Esophagus muscularis mucosa (tissue), 4 donors: ENCODE data around the gene VSTM2B. TPM values are rescaled to one million over a fixed set of nuclear protein-coding genes. Genes with fewer than 3 reads are reported as not detected.
A peak's percentile ranks its signal among the peaks of the same experiment; 100 is the strongest.

Experiments used
- DNase-seq: peaks from one replicate; pipeline ENCODE4 v3.0.0-alpha.2; 2017; ENCODE audit errors: extremely low spot score
- H3K27ac ChIP-seq, 4 donors: fragments of 200-600 bp; sonication (generic); replicated peaks in 1 of 4; 1 replicate in 3 of 4; 2 replicates in 1 of 4; pipeline ENCODE4 v1.5.1; 2016 to 2019; ENCODE audit warnings: mild to moderate bottlenecking in 1 of 4
- H3K27me3 ChIP-seq, 4 donors: fragments of 200-600 bp; sonication (generic); one replicate each; pipeline versions ENCODE4 v1.5.1 to v1.6.0; 2016 to 2019
- H3K36me3 ChIP-seq, 4 donors: fragments of 200-600 bp; sonication (generic); one replicate each; pipeline ENCODE4 v1.5.1; 2016 to 2019
- H3K4me1 ChIP-seq, 4 donors: fragments of 200-600 bp; sonication (generic); one replicate each; pipeline ENCODE4 v1.5.1; 2016 to 2019
- H3K4me3 ChIP-seq, 4 donors: fragments of 200-600 bp; sonication (generic); 1 replicate in 2 of 4; 2 replicates in 2 of 4; pipeline ENCODE4 v1.5.1; 2016 to 2019; ENCODE audit warnings: mild to moderate bottlenecking in 4 of 4, moderate library complexity in 1 of 4
- H3K9me3 ChIP-seq, 4 donors: fragments of 200-600 bp; sonication (generic); 1 replicate in 3 of 4; 2 replicates in 1 of 4; pipeline ENCODE4 v1.5.1; 2016 to 2019
- EP300 ChIP-seq: sonication (generic); formaldehyde crosslinking; IDR thresholded peaks from one replicate; pipeline ENCODE4 v1.6.1; 2017; ENCODE audit warnings: antibody characterized with exemption
- POLR2A ChIP-seq: fragments of 450-650 bp; IDR thresholded peaks from one replicate; pipeline ENCODE4 v1.6.1; 2017; ENCODE audit warnings: antibody characterized with exemption, moderate library complexity, mild to moderate bottlenecking, low read depth
- POLR2AphosphoS5 ChIP-seq, 2 donors: sonication (generic); formaldehyde crosslinking; IDR thresholded peaks; one replicate each; pipeline ENCODE4 v1.6.1; 2017; ENCODE audit warnings: antibody characterized with exemption in 2 of 2
- whole genome bisulfite sequencing: methylation state at CpG from one replicate; pipeline ENCODE4 v1.1.5; 2018; 5-methylcytosine and 5-hydroxymethylcytosine counted together
- intact Hi-C: fragments of 100-400 bp; cut with DNase I; formaldehyde crosslinking; loops from one replicate; pipeline ENCODE4 v1.15.1; 2023
- total RNA-seq, 4 donors: library from RNA; depleted of rRNA; stranded (reverse); fragments of >200 nt; gene quantifications; one replicate each; pipeline versions ENCODE4 v1.1.0 to v1.2.1, GENCODE V29; 2016
- TF ChIP-seq, protein P1 (sequence below), 3 experiments: fragments of 200-600 bp in 2 of 3; fragments of 450-650 bp in 1 of 3; sonication (generic) in 2 of 3; IDR thresholded peaks; one replicate each; pipeline ENCODE4 v1.5.1; 2017 to 2019; ENCODE audit warnings: antibody characterized with exemption in 3 of 3, mild to moderate bottlenecking in 2 of 3, moderate library complexity in 1 of 3

Gene VSTM2B
- total RNA-seq, 4 donors from 2014 or later, result 0.23 to 0.33 TPM; not detected in 2

DNA sequence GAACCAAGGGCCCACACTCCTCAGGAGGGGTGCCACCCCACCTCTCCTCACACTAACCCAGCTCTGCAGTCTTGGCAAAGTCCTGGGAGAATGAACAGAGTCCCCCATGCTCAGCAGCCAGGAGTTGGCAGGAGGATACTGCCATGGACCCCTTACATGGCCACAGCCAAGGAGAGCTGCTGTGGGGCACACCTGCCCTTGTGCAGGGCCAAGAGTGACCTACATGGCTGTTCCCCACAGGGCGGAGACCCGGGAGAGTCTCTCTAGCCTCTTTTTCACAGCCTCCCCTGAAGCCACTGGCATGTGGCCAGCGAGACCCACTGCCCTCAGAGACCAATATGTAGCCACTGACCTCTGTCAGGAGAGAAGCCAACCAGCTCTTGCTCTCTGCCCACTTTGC, 45.9 kb upstream of the VSTM2B start:
- peak; percentile 57 for DNase-seq
- Histone ChIP-seq H3K36me3 (no peaks in the 10 kb centered on the region), H3K4me3 (no peak overlapping the region), H3K27ac (no peak overlapping the region), H3K4me1 (peaks cover 0 to 3% (median 0%) of the 10 kb centered on the region in 4 donors), H3K9me3 (no peaks in the 10 kb centered on the region), H3K27me3 (peaks cover 0 to 36% (median 0%) of the 10 kb centered on the region in 4 donors)
- 100% methylated on average over 2 of the region's 3 CpGs for WGBS
- TF ChIP-seq POLR2A (no peak), EP300 (no peak), POLR2AphosphoS5 (IDR thresholded peaks at IDR 0.05) (no peak)
- TF ChIP-seq, protein P1, sequence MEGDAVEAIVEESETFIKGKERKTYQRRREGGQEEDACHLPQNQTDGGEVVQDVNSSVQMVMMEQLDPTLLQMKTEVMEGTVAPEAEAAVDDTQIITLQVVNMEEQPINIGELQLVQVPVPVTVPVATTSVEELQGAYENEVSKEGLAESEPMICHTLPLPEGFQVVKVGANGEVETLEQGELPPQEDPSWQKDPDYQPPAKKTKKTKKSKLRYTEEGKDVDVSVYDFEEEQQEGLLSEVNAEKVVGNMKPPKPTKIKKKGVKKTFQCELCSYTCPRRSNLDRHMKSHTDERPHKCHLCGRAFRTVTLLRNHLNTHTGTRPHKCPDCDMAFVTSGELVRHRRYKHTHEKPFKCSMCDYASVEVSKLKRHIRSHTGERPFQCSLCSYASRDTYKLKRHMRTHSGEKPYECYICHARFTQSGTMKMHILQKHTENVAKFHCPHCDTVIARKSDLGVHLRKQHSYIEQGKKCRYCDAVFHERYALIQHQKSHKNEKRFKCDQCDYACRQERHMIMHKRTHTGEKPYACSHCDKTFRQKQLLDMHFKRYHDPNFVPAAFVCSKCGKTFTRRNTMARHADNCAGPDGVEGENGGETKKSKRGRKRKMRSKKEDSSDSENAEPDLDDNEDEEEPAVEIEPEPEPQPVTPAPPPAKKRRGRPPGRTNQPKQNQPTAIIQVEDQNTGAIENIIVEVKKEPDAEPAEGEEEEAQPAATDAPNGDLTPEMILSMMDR (IDR thresholded peaks at IDR 0.05), result no peak
- intact Hi-C loops, result no loop called here

DNA sequence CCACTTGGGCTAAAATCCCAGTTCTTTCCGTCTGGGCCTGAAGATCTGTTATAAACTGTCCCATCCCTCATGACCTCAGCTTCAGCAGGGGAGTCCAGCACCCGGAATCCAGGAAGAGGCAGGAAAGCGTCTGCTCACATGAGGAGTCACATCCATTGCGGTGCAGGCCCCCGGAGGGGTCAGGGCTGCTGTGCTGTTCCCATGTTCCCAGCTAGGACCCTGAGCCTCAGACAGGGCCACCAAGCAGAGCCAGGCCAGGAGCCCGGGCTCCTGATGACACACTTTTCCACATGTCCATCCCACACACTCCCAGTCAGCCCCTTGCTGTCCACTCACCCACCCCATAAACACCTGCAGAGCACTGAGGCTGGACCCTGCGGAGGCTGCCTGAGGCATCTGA, 45.3 kb upstream of the VSTM2B start:
- peaks cover 0 to 41% (median 0%) of the 10 kb centered on the region in 4 donors for H3K27me3 ChIP-seq
- intact Hi-C loops, result no loop called here
- H3K27ac ChIP-seq, result no peak overlapping the region
- 83% methylated on average over 7 of the region's 7 CpGs for WGBS
- H3K9me3 ChIP-seq, result no peaks in the 10 kb centered on the region
- H3K36me3 ChIP-seq, result no peaks in the 10 kb centered on the region
- no peak for TF ChIP-seq POLR2A
- no peak for TF ChIP-seq EP300
- TF ChIP-seq POLR2AphosphoS5 (IDR thresholded peaks at IDR 0.05), result no peak
- TF ChIP-seq, protein P1 (IDR thresholded peaks at IDR 0.05), result no peak
- no peak overlapping the region for H3K4me3 ChIP-seq
- peaks cover 0 to 3% (median 0%) of the 10 kb centered on the region in 4 donors for H3K4me1 ChIP-seq
- DNase-seq, result peak; percentile 47

DNA sequence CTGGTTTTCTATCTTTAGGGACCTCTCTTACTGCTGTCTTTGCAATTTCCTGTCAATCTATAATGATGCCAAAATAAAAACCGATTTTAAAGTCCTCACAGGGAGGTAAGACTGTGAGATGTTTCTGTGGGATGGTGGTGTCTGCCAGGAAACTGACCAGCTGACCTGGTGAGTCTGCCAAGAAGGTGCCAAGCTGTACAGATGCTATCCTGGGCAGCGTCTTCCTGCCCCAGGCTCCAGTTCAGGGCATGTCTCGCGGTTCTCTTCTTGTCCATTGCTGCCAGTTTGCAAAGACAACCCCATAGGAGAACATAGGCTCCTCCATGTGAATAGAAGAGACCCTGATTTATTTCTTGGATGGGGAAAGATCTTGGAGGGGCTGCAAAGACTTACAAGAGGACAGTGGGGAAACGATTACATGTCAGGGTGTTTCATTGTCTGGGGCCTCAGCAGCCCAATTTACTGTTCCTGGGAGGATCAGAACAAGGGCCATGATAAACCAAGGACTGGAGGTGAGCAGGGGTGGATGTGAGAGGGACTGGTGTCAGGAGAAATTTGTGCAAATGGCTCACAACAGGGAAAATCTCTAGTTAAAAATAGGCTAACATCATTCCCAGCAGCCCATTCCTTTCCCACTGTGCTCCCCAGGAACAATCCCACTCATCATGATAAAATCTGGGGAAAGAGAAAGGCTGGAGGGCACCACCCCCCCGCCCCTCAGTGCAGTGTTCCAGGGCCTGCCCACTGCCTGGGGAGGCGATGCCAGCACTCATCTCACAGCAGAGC, 42.7 kb upstream of the VSTM2B start:
- Histone ChIP-seq H3K9me3 (no peaks in the 10 kb centered on the region), H3K4me3 (no peak overlapping the region), H3K27ac (no peak overlapping the region), H3K27me3 (peaks cover 0 to 32% (median 0%) of the 10 kb centered on the region in 4 donors), H3K36me3 (no peaks in the 10 kb centered on the region), H3K4me1 (peaks cover 0 to 3% (median 0%) of the 10 kb centered on the region in 4 donors)
- intact Hi-C loops, result no loop called here
- peak; percentile 64 for DNase-seq
- WGBS, result 63% methylated on average over 7 of the region's 7 CpGs
- no peak for TF ChIP-seq EP300
- no peak for TF ChIP-seq POLR2A
- TF ChIP-seq, protein P1 (IDR thresholded peaks at IDR 0.05), result no peak
- no peak for TF ChIP-seq POLR2AphosphoS5 (IDR thresholded peaks at IDR 0.05)

DNA sequence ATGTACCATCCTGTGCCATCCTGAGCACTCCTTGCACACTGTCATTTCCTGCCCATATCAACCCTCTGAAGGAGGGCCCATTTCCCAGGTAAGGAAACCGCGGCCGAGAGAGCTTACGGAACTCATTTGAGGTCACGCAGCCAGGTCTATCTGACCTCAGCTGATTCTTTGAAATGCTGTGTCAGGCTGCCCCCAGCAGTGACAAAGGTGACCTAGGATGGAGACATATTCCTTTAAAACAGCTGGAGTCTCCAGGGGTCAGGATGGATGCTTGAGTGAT, 42.2 kb upstream of the VSTM2B start:
- H3K9me3 ChIP-seq, result no peaks in the 10 kb centered on the region
- intact Hi-C loops, result no loop called here
- WGBS, result 94% methylated on average over 5 of the region's 5 CpGs
- TF ChIP-seq, protein P1 (IDR thresholded peaks at IDR 0.05), result no peak
- no peak for TF ChIP-seq POLR2AphosphoS5 (IDR thresholded peaks at IDR 0.05)
- TF ChIP-seq EP300, result no peak
- no peak for TF ChIP-seq POLR2A
- H3K4me3 ChIP-seq, result no peak overlapping the region
- peaks cover 0 to 3% (median 0%) of the 10 kb centered on the region in 4 donors for H3K4me1 ChIP-seq
- DNase-seq, result peak; percentile 78
- no peak overlapping the region for H3K27ac ChIP-seq
- H3K27me3 ChIP-seq, result peaks cover 0 to 33% (median 0%) of the 10 kb centered on the region in 4 donors
- H3K36me3 ChIP-seq, result no peaks in the 10 kb centered on the region
